Ovary (tissue), 3 donors: Measurements from ENCODE around the gene GRAMD1B.

Experiments
- CTCF ChIP-seq, 3 donors: fragments of 450-650 bp in 2 of 3; fragments of 200-600 bp in 1 of 3; IDR thresholded peaks; one replicate each; pipeline versions ENCODE4 v1.5.1 to v1.8.0; 2016 to 2022; ENCODE audit warnings: antibody characterized with exemption in 3 of 3, mild to moderate bottlenecking in 1 of 3
- POLR2A ChIP-seq: fragments of 450-650 bp; IDR thresholded peaks from one replicate; pipeline ENCODE4 v1.6.1; 2017; ENCODE audit warnings: antibody characterized with exemption, mild to moderate bottlenecking, moderate library complexity
- donor health status: DM: no; HTN: no; CAD: no.

- TF ChIP-seq CTCF (IDR thresholded peaks at IDR 0.05) (no peak), POLR2A (no peak)
Observed at GRCh38 chr11:123597859-123598258, 167.8 kb downstream of the GRAMD1B start.
